Measurements from ENCODE around the gene EMILIN3. TPM values are rescaled to one million over a fixed set of nuclear protein-coding genes. Genes with fewer than 3 reads are reported as not detected.

Gene EMILIN3
- total RNA-seq, 1 experiment from 2014 or later = 1.7 TPM

DNA sequence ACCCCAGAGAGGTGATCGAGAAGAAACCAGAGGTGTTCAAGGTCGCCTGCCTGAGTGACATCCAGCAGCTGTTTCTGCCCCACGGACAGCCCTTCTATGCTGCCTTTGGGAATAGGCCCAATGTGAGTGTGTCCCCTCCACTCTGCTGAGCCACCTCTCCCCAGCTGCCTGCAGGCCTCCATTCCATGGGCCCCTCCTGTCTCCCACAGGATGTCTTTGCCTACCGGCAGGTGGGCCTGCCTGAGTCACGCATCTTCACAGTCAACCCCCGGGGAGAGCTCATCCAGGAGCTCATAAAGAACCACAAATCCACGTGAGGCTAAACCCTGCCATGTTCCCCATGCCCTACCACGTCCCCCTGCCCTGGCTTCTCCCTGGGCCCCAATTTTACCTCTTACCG lies 8.4 kb downstream of the EMILIN3 start:
- TF ChIP-seq, protein P1, sequence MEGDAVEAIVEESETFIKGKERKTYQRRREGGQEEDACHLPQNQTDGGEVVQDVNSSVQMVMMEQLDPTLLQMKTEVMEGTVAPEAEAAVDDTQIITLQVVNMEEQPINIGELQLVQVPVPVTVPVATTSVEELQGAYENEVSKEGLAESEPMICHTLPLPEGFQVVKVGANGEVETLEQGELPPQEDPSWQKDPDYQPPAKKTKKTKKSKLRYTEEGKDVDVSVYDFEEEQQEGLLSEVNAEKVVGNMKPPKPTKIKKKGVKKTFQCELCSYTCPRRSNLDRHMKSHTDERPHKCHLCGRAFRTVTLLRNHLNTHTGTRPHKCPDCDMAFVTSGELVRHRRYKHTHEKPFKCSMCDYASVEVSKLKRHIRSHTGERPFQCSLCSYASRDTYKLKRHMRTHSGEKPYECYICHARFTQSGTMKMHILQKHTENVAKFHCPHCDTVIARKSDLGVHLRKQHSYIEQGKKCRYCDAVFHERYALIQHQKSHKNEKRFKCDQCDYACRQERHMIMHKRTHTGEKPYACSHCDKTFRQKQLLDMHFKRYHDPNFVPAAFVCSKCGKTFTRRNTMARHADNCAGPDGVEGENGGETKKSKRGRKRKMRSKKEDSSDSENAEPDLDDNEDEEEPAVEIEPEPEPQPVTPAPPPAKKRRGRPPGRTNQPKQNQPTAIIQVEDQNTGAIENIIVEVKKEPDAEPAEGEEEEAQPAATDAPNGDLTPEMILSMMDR (conservative IDR thresholded peaks at IDR 0.05; ENCODE audit: low read depth, low read length) = no peak
- no peak for TF ChIP-seq EZH2 (IDR thresholded peaks at IDR 0.05; ENCODE audit: borderline replicate concordance, low read depth, low read length, poor library complexity, severe bottlenecking)
- intact Hi-C loops (cut with micrococcal nuclease; ENCODE audit: unreplicated experiment) = no loop called here
- ChIA-PET CTCF (no interaction called here), POLR2A (ENCODE audit: low non-redundant PET) (interaction anchor here (0.6 kb wide), 1 partner anchor 41 kb away, joined by 6 read pairs; the partner anchor contains the start of gene ZHX3)
- no TSS peak for BruUV-seq (replicated peaks)
- no peak overlapping the region for H3K4me3 ChIP-seq (ENCODE audit: low read depth, low read length, poor library complexity, severe bottlenecking)
- H3K36me3 ChIP-seq (ENCODE audit: insufficient read depth, low read length, poor library complexity, severe bottlenecking) = no peaks in the 10 kb centered on the region
- no peaks in the 10 kb centered on the region for H3K27me3 ChIP-seq (replicated peaks; ENCODE audit: insufficient read depth, low read depth, low read length, poor library complexity)
- no peaks in the 10 kb centered on the region for H3K4me1 ChIP-seq (ENCODE audit: insufficient read depth, low read length, poor library complexity, severe bottlenecking)
- H3K9me3 ChIP-seq (ENCODE audit: low read depth, low read length, poor library complexity, severe bottlenecking) = no peaks in the 10 kb centered on the region
- no peak for DNase-seq (ENCODE audit: low spot score)
- H3K27ac ChIP-seq (ENCODE audit: low read depth, low read length, poor library complexity, severe bottlenecking) = no peak overlapping the region

DNA sequence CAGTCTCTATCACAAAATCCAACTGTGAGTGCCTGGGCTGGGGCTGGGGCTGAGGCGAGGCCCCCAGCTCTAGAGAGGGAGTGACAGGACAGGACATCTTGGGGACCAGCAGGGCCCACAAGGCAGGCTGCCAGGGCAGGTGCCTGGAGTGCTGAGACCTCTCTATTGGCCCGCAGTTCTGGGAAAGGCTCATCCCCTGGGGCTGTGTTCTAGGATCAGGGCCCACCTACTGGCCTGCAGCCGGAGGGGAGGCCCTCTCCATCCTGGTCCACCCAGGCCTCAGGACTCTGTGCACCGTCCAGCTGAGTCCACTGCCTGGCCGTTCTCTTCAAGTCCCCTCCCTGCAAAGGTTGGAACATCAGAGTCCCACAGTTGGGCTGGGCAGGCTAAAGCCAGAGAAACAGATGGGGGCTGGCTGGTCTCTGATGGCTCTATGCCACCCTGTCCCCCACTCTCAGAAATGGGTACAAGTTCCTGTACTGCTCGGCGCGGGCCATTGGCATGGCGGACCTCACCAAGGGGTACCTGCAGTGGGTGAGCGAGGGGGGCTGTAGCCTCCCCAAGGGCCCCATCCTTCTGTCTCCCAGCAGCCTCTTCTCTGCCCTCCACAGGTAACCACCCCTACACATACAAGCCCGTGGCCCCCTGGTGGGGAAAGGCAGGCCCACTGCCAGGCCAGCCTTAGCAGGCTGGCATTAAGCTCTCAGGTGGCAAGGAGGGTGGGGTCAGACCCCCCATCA lies 9.0 kb downstream of the EMILIN3 start:
- Histone ChIP-seq H3K4me3 (ENCODE audit: low read depth, low read length, poor library complexity, severe bottlenecking) (no peak overlapping the region), H3K27ac (ENCODE audit: low read depth, low read length, poor library complexity, severe bottlenecking) (no peak overlapping the region), H3K27me3 (replicated peaks; ENCODE audit: insufficient read depth, low read depth, low read length, poor library complexity) (no peaks in the 10 kb centered on the region), H3K36me3 (ENCODE audit: insufficient read depth, low read length, poor library complexity, severe bottlenecking) (no peaks in the 10 kb centered on the region), H3K4me1 (ENCODE audit: insufficient read depth, low read length, poor library complexity, severe bottlenecking) (no peaks in the 10 kb centered on the region), H3K9me3 (ENCODE audit: low read depth, low read length, poor library complexity, severe bottlenecking) (no peaks in the 10 kb centered on the region)
- DNase-seq (ENCODE audit: low spot score) = no peak
- no TSS peak for BruUV-seq (replicated peaks)
- no peak for TF ChIP-seq EZH2 (IDR thresholded peaks at IDR 0.05; ENCODE audit: borderline replicate concordance, low read depth, low read length, poor library complexity, severe bottlenecking)
- TF ChIP-seq, protein P1 (conservative IDR thresholded peaks at IDR 0.05; ENCODE audit: low read depth, low read length) = no peak
- ChIA-PET CTCF (no interaction called here), POLR2A (ENCODE audit: low non-redundant PET) (no interaction called here)
- intact Hi-C loops (cut with micrococcal nuclease; ENCODE audit: unreplicated experiment) = no loop called here

DNA sequence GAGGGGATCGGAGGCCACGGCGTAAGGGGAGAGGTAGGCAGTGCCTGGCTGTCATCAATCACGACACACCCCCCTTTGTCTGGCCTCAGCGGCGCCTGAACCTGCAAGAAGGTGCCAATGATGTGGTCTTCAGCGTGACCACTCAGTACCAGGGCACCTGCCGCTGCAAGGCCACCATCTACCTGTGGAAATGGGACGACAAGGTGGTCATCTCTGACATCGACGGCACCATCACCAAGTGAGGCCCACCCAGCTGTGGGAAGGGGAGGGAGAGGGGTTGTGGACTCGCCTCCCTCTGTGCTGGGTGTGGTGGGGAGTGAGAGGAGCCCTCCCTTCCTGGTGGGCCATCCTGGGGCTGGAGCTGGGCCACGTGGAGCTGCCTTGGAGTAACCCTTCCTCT lies 9.7 kb downstream of the EMILIN3 start:
- no peak overlapping the region for H3K27ac ChIP-seq (ENCODE audit: low read depth, low read length, poor library complexity, severe bottlenecking)
- H3K4me1 ChIP-seq (ENCODE audit: insufficient read depth, low read length, poor library complexity, severe bottlenecking) = no peaks in the 10 kb centered on the region
- H3K9me3 ChIP-seq (ENCODE audit: low read depth, low read length, poor library complexity, severe bottlenecking) = no peaks in the 10 kb centered on the region
- no peak overlapping the region for H3K4me3 ChIP-seq (ENCODE audit: low read depth, low read length, poor library complexity, severe bottlenecking)
- no peak for DNase-seq (ENCODE audit: low spot score)
- BruUV-seq (replicated peaks) = no TSS peak
- H3K36me3 ChIP-seq (ENCODE audit: insufficient read depth, low read length, poor library complexity, severe bottlenecking) = no peaks in the 10 kb centered on the region
- TF ChIP-seq, protein P1 (conservative IDR thresholded peaks at IDR 0.05; ENCODE audit: low read depth, low read length) = no peak
- TF ChIP-seq EZH2 (IDR thresholded peaks at IDR 0.05; ENCODE audit: borderline replicate concordance, low read depth, low read length, poor library complexity, severe bottlenecking) = no peak
- intact Hi-C loops (cut with micrococcal nuclease; ENCODE audit: unreplicated experiment) = no loop called here
- CTCF ChIA-PET = no interaction called here
- no peaks in the 10 kb centered on the region for H3K27me3 ChIP-seq (replicated peaks; ENCODE audit: insufficient read depth, low read depth, low read length, poor library complexity)
- POLR2A ChIA-PET (ENCODE audit: low non-redundant PET) = no interaction called here
